Measurements from ENCODE around the gene GYG1.
"Not testable (repeated sequence)": the region's sequence is repeated elsewhere in the genome, so short reads cannot be mapped to it uniquely, and the experiment has no call there.

The GYG1 gene

DNA sequence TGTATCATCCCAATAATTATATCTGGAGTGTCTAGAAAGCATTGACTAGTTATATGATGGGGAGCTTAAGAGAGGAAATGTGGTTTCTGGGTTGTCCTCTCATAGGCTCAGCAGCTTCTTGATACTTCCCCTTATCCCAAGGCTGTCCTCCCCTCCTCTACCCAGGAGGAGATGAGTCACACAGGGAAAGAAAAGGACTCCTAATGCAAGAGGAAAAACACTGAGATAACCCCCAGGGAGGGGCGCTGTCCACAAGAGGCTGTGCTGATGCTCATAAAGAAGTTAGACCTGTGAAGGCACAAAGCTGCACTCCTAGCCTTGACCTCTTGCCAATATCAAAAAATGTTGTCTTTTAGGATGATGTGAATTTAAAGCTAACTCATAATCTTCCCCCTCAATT, 28.8 kb upstream of the GYG1 start:
- H3K9ac ChIP-seq (ENCODE audit: low read length): no peak overlapping the region
- no peak overlapping the region for H3K4me3 ChIP-seq (ENCODE audit: low read length)
- peaks cover 5% of the 10 kb centered on the region for H3K4me1 ChIP-seq (ENCODE audit: control insufficient read depth, insufficient read depth, low read length)
- H3K27ac ChIP-seq (ENCODE audit: low read depth, low read length): no peak overlapping the region
- no peaks in the 10 kb centered on the region for H3K27me3 ChIP-seq (ENCODE audit: control insufficient read depth, insufficient read depth, low read length)
- no peaks in the 10 kb centered on the region for H3K36me3 ChIP-seq (ENCODE audit: control insufficient read depth, insufficient read depth, low read length)

DNA sequence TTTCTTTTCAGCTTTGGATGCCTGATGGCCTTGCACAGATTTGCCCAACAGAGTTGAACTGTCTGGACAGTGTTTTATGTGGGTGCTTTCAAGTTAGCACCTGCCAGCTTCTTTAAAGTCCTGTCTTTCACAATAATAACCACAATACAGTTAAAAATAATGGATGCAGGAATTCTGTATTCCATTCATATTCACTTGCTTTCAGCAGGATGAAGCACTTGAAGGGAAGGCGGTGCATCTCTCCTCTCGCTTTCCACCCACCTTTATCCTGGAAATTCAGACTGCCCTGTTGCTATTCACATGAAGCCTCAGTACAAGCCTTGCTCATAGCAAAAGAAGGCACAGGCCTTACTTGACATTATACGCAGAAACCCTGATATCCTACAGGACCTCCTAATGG, 26.5 kb upstream of the GYG1 start:
- Histone ChIP-seq H3K4me1 (ENCODE audit: control insufficient read depth, insufficient read depth, low read length) (peaks cover 5% of the 10 kb centered on the region), H3K36me3 (ENCODE audit: control insufficient read depth, insufficient read depth, low read length) (no peaks in the 10 kb centered on the region), H3K9ac (ENCODE audit: low read length) (no peak overlapping the region), H3K27me3 (ENCODE audit: control insufficient read depth, insufficient read depth, low read length) (no peaks in the 10 kb centered on the region), H3K4me3 (ENCODE audit: low read length) (no peak overlapping the region), H3K27ac (ENCODE audit: low read depth, low read length) (peak overlapping the region; percentile 58)

DNA sequence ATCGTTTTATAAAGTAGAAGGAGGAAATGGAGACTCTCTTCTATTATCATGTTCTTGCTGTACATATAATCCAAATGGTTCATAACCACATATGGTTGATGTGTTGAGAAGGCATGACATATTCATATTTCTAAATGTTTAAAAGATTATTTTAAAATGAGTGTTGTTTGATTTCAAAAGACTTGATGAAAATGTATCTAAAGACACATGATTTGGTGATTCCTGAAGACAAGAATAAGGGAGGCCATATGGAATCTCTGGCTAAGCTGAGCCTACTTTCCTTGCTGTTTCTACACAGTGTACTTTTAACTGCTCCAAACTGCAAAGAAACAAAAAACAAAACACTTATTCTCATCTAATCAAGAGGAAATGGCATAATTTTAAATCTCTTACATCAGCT, 23.0 kb upstream of the GYG1 start:
- Histone ChIP-seq H3K4me3 (ENCODE audit: low read length) (no peak overlapping the region), H3K9ac (ENCODE audit: low read length) (no peak overlapping the region), H3K36me3 (ENCODE audit: control insufficient read depth, insufficient read depth, low read length) (no peaks in the 10 kb centered on the region), H3K27ac (ENCODE audit: low read depth, low read length) (no peak overlapping the region), H3K27me3 (ENCODE audit: control insufficient read depth, insufficient read depth, low read length) (no peaks in the 10 kb centered on the region), H3K4me1 (ENCODE audit: control insufficient read depth, insufficient read depth, low read length) (peaks cover 10% of the 10 kb centered on the region)

DNA sequence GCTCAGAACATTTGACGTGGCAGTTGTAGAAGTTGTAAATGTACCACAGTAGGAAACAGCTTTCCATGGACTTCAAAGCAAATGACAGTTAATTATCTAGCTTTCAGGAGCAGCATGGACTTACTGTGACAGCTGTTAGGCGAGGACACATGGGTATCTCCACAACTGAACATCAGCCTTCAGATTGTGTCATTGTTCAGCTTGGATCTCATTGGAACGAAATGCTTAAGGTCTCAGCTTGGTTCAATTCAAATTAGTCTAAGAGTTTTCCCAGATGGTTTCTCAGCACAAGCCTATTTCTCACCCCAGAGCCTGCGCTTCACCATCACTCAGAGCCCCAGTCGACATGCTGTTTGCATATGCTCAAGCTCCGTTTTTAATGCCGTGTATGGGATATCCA, 21.1 kb upstream of the GYG1 start:
- H3K4me3 ChIP-seq (ENCODE audit: low read length): no peak overlapping the region
- no peak overlapping the region for H3K27ac ChIP-seq (ENCODE audit: low read depth, low read length)
- H3K27me3 ChIP-seq (ENCODE audit: control insufficient read depth, insufficient read depth, low read length): no peaks in the 10 kb centered on the region
- H3K9ac ChIP-seq (ENCODE audit: low read length): no peak overlapping the region
- H3K36me3 ChIP-seq (ENCODE audit: control insufficient read depth, insufficient read depth, low read length): no peaks in the 10 kb centered on the region
- H3K4me1 ChIP-seq (ENCODE audit: control insufficient read depth, insufficient read depth, low read length): peaks cover 9% of the 10 kb centered on the region

DNA sequence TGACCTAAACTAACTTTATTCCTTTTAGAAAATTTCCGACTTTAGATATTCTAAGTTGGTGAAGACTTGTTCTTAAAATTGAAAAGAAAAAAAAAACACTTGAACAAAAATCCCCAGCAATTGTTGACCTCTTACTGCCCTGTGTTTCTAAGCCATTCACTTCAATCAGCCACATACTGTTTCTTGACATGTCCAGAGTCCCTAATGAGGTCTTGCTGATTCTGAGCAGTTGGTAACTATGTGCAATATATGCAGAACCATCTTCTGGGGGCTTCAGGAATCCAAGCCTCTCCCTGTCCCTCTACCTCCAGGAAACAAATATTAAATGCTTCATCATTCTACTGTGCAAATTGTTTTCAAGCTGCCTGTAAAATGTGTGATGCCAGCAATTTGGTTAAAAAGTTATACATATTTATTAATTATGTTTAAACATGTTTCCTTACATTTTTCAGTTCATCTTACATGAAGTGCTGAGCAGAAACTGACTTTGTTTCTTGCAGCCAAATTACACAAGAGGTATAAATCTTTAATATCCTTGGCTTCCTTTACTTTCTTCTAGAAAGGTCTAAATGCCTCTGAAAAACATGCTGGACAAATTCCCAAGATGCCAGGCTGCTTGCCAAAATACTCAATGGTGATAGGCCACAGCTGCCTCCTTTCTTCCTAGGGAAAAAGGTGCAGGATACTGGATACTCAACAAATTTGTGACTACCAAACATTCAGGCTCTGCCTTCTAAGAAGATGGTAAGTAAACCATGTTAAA, 19.8 kb upstream of the GYG1 start:
- Histone ChIP-seq H3K36me3 (ENCODE audit: control insufficient read depth, insufficient read depth, low read length) (no peaks in the 10 kb centered on the region), H3K27me3 (ENCODE audit: control insufficient read depth, insufficient read depth, low read length) (no peaks in the 10 kb centered on the region), H3K4me3 (ENCODE audit: low read length) (no peak overlapping the region), H3K4me1 (ENCODE audit: control insufficient read depth, insufficient read depth, low read length) (peaks cover 13% of the 10 kb centered on the region), H3K27ac (ENCODE audit: low read depth, low read length) (no peak overlapping the region), H3K9ac (ENCODE audit: low read length) (no peak overlapping the region)

DNA sequence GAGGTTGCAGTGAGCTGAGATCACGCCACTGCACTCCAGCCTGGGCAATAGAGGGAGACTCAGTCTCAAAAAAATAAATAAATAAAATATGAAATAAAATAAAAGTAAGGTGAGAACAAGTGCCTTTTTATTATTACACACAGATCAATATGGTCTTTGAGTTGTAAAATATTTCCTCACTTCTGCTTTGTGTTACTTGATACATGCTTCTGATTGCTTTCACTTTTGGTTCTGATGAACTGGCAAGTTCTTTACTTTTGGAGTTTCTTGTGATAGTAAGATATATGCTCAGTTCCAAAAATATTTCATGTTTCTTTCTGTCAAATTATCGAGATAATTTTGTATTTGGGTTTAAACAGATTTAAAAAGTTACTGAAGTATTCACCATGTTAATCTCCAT, 16.6 kb upstream of the GYG1 start:
- peak overlapping the region; percentile 78 for H3K27ac ChIP-seq (ENCODE audit: low read depth, low read length)
- no peaks in the 10 kb centered on the region for H3K27me3 ChIP-seq (ENCODE audit: control insufficient read depth, insufficient read depth, low read length)
- H3K4me1 ChIP-seq (ENCODE audit: control insufficient read depth, insufficient read depth, low read length): peaks cover 13% of the 10 kb centered on the region
- no peaks in the 10 kb centered on the region for H3K36me3 ChIP-seq (ENCODE audit: control insufficient read depth, insufficient read depth, low read length)
- no peak overlapping the region for H3K4me3 ChIP-seq (ENCODE audit: low read length)
- no peak overlapping the region for H3K9ac ChIP-seq (ENCODE audit: low read length)

DNA sequence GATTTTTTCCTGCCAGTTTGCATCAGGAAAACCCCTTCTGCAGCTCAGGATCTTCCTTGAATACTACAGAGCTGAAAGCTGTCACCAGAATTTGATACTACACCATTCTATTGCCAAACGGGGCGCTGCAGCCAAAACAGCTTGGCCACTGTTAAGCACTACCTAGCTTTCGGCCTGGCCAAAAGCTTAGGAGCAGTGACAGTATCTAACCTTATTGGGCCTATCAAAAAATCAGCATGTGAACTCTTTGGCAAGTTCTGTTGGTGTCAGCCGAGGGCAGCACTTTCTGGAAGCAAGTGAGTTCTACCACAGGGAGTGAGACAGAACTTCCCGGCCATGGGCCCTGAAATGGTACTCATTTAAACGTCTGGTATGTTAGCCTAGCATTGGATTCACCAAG, 16.1 kb upstream of the GYG1 start:
- peak overlapping the region; percentile 78 for H3K27ac ChIP-seq (ENCODE audit: low read depth, low read length)
- no peaks in the 10 kb centered on the region for H3K27me3 ChIP-seq (ENCODE audit: control insufficient read depth, insufficient read depth, low read length)
- H3K9ac ChIP-seq (ENCODE audit: low read length): no peak overlapping the region
- H3K4me1 ChIP-seq (ENCODE audit: control insufficient read depth, insufficient read depth, low read length): peaks cover 13% of the 10 kb centered on the region
- H3K36me3 ChIP-seq (ENCODE audit: control insufficient read depth, insufficient read depth, low read length): no peaks in the 10 kb centered on the region
- H3K4me3 ChIP-seq (ENCODE audit: low read length): no peak overlapping the region

DNA sequence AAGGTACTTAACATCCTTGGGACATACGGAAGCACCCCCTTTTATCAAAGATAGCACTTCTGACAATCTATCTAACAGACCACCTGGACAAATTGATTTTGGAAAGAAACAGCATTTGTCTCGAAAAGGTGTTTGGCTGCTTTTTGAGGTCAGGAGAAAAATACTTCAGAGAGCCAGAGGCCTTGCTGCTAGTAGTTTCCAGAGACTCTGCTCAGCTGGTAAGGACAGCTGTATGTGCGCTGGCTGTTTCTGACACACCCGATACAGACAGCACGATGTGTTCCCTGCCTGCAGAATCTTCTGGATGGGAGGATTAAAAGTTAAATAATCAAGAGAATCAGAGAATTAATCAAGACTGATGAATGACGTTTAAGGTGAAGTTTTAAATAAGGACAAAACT, 15.6 kb upstream of the GYG1 start:
- peak overlapping the region; percentile 78 for H3K27ac ChIP-seq (ENCODE audit: low read depth, low read length)
- no peak overlapping the region for H3K4me3 ChIP-seq (ENCODE audit: low read length)
- H3K4me1 ChIP-seq (ENCODE audit: control insufficient read depth, insufficient read depth, low read length): peaks cover 13% of the 10 kb centered on the region
- H3K9ac ChIP-seq (ENCODE audit: low read length): no peak overlapping the region
- no peaks in the 10 kb centered on the region for H3K27me3 ChIP-seq (ENCODE audit: control insufficient read depth, insufficient read depth, low read length)
- no peaks in the 10 kb centered on the region for H3K36me3 ChIP-seq (ENCODE audit: control insufficient read depth, insufficient read depth, low read length)

DNA sequence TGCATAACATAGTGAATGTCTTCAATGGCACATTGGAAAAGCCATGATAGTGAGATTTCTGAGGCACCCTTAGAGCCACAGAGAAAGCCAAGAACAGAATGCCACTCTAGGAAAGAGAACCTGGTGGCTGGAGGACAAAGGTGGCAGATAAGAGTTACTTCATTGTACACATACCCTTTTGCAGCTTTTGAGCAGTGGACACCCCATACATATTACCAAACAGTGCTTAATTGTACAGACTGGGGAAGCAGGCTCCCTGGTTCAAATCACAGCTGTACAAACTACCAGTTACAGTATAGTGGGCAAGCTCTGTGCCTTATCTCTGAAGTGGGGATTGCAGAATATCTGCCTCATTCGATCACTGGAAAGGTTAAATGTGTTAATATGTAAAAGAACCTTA, 10.1 kb upstream of the GYG1 start:
- H3K27ac ChIP-seq (ENCODE audit: low read depth, low read length): no peak overlapping the region
- H3K9ac ChIP-seq (ENCODE audit: low read length): no peak overlapping the region
- H3K4me1 ChIP-seq (ENCODE audit: control insufficient read depth, insufficient read depth, low read length): no peaks in the 10 kb centered on the region
- H3K36me3 ChIP-seq (ENCODE audit: control insufficient read depth, insufficient read depth, low read length): no peaks in the 10 kb centered on the region
- no peak overlapping the region for H3K4me3 ChIP-seq (ENCODE audit: low read length)
- H3K27me3 ChIP-seq (ENCODE audit: control insufficient read depth, insufficient read depth, low read length): no peaks in the 10 kb centered on the region

DNA sequence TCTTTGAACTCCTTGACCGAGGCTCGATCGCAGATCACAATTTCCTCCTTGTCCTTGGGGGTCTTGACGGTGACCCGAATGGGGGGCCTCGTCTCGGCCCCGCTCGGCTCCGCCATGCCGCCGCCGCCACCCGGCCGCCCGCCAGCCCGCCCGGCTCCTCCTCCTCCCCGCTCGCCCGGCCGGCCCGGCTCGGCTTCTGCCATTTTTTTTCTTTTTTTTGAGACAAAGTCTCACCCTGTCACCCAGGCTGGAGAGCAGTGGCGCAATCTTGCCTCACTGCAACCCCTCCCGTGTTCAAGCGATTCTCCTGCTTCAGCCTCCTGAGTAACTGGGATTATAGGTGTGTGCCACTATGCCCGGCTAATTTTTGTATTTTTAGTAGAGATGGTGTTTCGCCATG, 3.8 kb upstream of the GYG1 start:
- not testable (repeated sequence) for H3K36me3 ChIP-seq (ENCODE audit: control insufficient read depth, insufficient read depth, low read length); H3K27me3 ChIP-seq (ENCODE audit: control insufficient read depth, insufficient read depth, low read length); H3K27ac ChIP-seq (ENCODE audit: low read depth, low read length); H3K9ac ChIP-seq (ENCODE audit: low read length); H3K4me3 ChIP-seq (ENCODE audit: low read length); H3K4me1 ChIP-seq (ENCODE audit: control insufficient read depth, insufficient read depth, low read length)

DNA sequence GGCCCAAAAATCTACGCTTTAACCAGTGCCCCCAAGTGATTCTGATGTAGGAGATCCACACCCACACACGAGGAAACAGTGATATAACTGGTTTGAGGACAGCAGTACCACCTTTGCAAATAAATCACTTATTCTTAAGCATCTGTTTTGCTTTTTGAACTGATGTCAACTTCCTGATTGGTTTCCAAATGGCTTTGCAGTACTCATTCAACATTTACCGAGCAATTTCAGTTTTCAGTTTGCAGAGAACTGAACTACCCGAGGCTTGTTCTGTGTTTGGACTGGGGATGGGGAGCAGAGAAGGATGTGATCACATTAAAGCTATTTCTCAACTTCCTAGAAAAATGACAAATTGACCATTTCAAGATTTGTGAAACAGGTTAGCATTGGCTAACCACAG, 1.1 kb upstream of the GYG1 start:
- Histone ChIP-seq H3K4me3 (ENCODE audit: low read length) (no peak overlapping the region), H3K36me3 (ENCODE audit: control insufficient read depth, insufficient read depth, low read length) (no peaks in the 10 kb centered on the region), H3K4me1 (ENCODE audit: control insufficient read depth, insufficient read depth, low read length) (peaks cover 14% of the 10 kb centered on the region), H3K9ac (ENCODE audit: low read length) (no peak overlapping the region), H3K27me3 (ENCODE audit: control insufficient read depth, insufficient read depth, low read length) (no peaks in the 10 kb centered on the region), H3K27ac (ENCODE audit: low read depth, low read length) (no peak overlapping the region)

DNA sequence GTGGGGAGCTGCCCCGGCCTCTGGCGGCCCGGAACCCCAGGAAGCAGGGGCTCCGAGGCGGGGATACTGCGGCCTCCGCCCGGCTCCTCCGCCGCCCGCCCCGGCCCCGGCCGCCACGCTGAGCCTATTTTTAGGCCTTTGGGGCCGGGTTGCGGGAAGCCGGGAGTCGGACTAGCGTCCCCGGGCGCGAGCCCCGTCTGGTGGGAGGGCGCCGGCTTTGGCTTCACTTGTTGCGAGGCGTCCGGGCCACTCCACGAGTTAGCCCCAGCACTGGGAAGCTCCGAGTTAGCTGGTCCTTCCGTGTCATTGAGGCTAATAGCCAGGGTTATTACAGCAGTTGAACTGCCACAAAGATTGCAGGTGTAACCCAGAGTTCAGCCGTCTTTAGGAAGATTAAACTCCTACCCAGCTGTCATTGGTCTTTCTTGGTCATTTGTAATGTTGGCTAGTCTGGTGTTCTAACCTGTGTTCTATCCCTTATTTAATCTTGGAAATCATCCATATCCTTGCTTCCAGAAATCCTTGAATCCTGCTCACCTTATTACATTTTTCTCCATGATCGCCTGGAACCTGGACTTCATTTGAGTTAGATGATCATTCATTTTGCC, 791 bp downstream of the GYG1 start:
- H3K9ac ChIP-seq (ENCODE audit: low read length): peak overlapping the region; percentile 45
- H3K27me3 ChIP-seq (ENCODE audit: control insufficient read depth, insufficient read depth, low read length): no peaks in the 10 kb centered on the region
- peaks cover 14% of the 10 kb centered on the region for H3K4me1 ChIP-seq (ENCODE audit: control insufficient read depth, insufficient read depth, low read length)
- H3K27ac ChIP-seq (ENCODE audit: low read depth, low read length): peak overlapping the region; percentile 95
- H3K36me3 ChIP-seq (ENCODE audit: control insufficient read depth, insufficient read depth, low read length): peaks cover 4% of the 10 kb centered on the region
- H3K4me3 ChIP-seq (ENCODE audit: low read length): peak overlapping the region; percentile 78

DNA sequence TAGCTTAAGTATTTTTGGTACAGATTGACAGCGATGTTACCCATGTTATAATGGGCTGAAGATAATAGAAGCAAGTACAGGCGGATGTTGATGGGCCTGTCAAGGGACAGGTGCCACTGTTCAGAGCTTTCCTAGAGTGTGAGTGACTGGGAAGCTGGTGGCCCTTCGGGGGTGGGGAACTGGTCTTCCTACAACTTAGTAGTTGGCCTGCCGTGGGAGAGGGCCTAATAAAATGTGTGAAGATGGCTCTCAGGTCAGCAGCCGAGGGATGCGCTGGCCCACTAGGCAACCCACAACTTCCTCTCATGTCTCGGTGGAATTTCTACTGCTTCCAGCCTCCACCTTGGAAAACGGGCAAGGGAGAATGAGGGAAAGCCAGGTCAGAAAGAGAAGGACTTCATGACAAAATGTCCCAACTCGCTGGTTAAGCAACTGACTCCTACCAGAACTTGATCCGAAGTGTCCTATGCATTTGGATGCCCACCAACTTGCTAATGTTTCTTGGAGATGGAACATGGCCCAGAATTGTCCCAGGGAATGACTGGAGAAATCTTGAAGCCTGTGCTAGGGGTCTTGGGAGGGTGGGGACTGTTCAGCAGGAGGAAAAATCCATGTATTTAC, 1.4 kb downstream of the GYG1 start:
- Histone ChIP-seq H3K4me1 (ENCODE audit: control insufficient read depth, insufficient read depth, low read length) (peaks cover 14% of the 10 kb centered on the region), H3K4me3 (ENCODE audit: low read length) (peak overlapping the region; percentile 78), H3K36me3 (ENCODE audit: control insufficient read depth, insufficient read depth, low read length) (peaks cover 4% of the 10 kb centered on the region), H3K9ac (ENCODE audit: low read length) (no peak overlapping the region), H3K27ac (ENCODE audit: low read depth, low read length) (peak overlapping the region; percentile 95), H3K27me3 (ENCODE audit: control insufficient read depth, insufficient read depth, low read length) (no peaks in the 10 kb centered on the region)

Data from rectal smooth muscle tissue (tissue), 1 donor.